ENCODE data around the gene SSH2. TPM values are rescaled to one million over a fixed set of nuclear protein-coding genes. Genes with fewer than 3 reads are reported as not detected.

SSH2 gene
- total RNA-seq, 1 donor from 2014 or later: 64.1 TPM

DNA sequence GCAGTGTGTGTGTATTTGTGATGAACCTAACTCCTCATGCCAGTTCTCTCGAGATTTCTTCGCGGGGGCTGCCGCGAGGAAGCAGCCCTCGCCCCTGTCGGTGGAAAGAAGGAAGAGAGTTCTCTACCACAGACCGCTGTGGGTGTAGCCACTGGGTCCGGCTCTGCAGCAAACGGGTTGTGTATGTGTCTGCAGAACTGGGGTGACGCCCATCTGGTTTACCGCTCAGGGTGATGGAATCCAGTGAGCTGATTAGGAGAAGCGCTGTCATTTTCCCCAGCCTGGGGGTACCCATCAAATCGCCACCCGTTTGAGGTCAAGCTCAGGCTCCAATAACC lies 315.0 kb downstream of the SSH2 start:
- intact Hi-C loops (cut with micrococcal nuclease): loop anchor here (1.0 to 5.0 kb wide), 5 partner anchors 26 to 317 kb away; partner anchors contain the start of genes GIT1, SSH2, TAOK1 and TP53I13

DNA sequence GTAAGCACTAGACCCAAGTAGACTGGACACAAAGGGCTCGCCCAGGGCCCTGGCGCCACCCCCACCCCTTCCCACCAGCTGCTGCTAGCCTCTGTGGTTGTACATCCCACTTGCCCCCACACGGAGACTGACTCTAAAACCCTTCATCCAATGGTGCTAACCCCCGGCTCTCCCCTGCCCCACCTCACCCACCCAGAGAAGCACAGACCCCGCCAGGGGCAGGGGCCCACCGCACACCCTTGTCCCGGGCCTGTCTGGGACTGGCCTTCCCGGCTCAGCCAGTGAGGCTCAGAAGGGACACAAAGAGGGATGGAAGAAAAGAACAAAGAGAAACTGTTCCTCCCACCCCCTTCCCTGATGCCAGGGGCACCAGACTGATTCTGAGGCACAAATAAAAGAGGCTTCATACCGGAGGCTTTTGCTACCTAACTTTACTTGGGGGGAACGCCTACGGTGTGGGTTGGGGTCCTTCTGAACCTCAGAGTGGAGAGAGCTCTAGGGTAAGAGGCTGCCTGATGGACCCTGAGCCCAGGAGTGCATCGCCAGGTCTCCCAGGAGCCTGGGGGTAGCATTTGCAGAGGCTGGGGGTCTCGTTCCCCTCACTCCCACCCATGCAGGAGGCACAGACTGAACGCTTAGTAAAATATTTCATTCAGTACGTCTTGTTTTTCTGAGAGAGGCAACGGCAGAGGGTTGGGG lies 315.5 kb downstream of the SSH2 start:
- intact Hi-C loops (cut with micrococcal nuclease): loop anchor here (1.0 to 5.0 kb wide), 5 partner anchors 25 to 318 kb away; partner anchors contain the start of genes GIT1, SSH2, TAOK1 and TP53I13

DNA sequence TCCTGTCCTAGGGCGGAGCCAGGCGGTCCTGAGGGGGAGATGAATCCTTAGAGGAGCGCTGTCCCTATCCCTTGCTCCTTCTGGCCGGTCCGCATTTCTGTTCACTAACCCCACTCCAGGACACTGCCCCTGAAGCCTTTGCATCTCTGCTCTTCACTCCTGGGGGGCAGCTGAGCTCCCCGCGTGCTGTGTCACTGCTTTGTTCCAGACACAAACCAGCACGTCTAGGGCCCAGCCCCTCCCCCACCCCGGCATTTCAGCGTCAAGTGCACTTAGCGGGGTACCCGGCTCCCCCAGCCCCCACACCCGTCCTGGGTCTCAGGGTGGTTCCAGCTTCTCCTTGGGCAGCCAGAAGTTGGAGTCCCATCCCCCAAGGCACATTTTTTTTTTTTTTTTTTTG lies 316.2 kb downstream of the SSH2 start:
- intact Hi-C loops (cut with micrococcal nuclease): loop anchor here (1.0 kb wide), 1 partner anchor 34 kb away; no protein-coding TSS in a partner anchor

DNA sequence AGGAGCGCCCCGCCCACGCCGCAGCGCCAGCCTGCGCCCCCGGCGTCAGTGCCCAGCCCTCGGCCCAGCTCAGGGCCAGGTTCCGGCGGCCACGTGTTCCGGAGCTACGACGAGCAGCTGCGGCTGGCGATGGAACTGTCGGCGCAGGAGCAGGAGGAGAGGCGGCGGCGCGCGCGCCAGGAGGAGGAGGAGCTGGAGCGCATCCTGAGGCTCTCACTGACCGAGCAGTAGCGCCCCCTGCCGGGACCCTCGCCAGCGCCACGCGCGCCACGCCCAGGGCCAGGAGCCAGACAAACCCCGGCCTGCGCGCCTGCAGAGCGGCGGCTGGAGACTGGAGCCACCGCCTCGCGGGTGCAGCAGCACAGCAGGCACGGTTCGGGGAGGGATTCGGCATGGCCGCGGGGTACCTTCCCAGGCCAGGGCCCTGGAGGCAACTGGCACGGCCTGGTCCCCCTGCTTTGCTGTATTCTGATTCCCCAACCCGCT lies 316.6 kb downstream of the SSH2 start:
- intact Hi-C loops (cut with micrococcal nuclease): loop anchor here (1.0 kb wide), 1 partner anchor 33 kb away; no protein-coding TSS in a partner anchor

DNA sequence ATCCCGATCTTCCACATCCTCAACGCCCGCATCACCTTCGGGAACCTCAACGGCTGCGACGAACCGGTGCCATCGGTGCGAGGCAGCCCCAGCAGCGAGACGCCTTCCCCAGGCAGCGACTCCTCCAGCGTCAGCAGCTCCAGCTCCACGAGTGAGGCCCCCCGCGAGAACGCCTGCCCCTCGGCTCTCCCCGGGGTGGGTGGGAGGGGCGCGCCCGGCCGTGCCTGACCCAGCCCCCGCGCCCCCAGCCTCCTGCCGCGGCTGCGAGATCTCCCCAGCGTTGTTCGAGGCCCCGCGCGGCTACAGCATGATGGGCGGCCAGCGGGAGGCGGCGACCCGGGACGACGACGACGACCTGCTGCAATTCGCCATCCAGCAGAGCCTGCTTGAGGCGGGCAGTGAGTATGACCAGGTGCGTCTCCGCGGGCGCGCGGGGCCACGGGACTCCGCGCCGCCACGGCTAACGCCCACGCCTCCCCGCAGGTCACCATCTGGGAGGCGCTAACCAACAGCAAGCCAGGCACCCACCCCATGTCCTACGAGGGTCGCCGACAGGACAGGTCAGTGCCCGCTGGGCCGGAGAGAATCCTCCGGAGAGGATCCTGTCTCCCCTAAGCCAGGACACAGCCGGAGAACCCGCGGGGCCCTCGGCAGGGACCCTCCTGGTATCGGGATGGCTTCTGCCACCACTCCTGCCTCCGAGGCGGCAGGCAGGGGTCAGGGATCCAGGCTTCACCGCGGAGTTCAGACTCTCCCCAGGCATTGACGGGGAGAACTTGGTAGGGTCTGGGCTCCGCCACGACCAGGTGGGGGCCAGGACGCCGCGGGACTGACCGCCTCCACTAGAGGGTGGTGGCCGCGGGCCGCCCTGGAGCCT lies 317.4 kb downstream of the SSH2 start:
- intact Hi-C loops (cut with micrococcal nuclease): loop anchor here (1.0 kb wide), 1 partner anchor 32 kb away; no protein-coding TSS in a partner anchor

DNA sequence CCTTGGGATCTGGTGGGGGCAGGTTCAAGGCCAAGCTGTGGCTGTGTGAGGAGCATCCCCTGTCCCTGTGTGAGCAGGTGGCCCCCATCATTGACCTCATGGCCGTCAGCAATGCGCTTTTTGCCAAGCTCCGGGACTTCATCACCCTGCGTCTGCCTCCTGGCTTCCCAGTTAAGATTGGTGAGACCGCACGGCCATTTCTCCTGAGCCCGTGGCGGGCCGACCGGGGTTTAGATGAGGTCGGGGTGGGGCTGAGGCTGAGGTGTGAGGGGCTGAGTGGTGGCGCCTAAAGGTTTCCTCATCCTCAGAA lies 318.0 kb downstream of the SSH2 start:
- intact Hi-C loops (cut with micrococcal nuclease): no loop called here

DNA sequence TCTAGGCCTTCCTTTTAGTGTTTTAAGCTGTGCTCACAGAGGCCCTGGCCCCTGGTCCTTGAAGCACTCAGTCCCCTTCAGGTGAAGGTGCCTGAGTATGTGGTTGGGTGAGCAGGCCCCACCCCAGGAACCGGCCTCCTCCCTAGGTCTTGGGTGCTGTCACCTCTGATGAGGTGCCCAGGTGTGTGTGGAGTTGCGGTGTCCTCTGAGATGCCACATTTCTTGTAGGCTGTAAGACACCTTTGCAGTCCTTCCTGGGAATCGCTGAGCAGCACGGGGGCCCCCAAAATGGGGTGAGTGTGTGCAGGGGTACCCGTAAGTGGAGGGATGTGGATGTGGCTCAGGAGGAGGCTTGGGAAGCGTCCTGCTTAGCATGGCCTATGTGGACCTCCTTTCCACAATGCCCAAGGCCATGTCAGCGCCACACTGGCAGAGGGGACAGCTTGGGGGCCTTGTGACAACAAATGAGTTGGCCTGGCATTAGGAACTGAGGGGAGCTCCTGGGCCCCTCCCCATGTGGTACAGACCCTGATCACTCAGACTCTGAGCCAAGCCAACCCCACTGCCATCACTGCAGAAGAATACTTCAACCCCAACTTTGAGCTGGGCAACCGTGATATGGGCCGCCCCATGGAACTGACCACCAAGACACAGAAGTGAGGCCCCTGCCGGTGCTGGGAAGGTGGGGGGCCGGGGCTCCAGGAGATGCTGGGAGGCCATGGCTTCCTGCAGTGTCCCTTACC lies 318.5 kb downstream of the SSH2 start:
- intact Hi-C loops (cut with micrococcal nuclease): no loop called here

DNA sequence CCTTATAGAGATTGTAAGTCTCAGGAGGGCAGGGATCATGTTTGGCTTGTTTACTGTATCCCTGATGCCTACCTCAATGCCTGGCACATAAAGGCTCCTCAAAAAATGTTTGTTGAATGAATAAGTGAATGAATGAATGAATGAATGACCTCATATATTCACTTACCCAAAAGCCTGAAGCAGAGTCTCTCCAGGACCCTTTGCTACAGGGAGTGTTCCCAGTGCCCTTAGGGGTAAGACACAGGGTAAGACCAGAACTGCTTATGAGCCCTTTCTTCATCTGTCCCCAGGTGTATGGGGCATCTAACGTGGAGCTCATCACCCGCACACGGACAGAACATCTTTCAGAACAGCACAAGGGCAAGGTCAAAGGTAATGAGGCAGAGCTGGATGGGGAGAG lies 319.6 kb downstream of the SSH2 start:
- intact Hi-C loops (cut with micrococcal nuclease): no loop called here

DNA sequence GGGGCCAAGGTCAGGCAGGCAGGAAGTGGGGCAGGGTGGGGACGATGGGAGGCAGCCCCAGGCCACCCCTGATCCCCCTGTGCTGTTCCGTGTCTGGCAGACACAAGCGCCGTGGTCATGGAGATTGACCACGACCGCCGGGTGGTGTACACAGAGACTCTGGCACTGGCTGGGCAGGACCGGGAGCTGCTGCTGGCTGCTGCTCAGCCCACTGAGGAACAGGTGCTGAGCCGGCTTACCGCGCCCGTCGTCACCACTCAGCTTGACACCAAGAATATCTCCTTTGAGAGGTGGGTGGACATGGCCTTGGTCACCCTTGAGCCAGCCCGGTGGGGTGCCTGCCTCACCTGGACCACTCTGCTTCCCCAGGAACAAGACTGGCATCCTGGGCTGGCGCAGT lies 321.0 kb downstream of the SSH2 start:
- intact Hi-C loops (cut with micrococcal nuclease): no loop called here

DNA sequence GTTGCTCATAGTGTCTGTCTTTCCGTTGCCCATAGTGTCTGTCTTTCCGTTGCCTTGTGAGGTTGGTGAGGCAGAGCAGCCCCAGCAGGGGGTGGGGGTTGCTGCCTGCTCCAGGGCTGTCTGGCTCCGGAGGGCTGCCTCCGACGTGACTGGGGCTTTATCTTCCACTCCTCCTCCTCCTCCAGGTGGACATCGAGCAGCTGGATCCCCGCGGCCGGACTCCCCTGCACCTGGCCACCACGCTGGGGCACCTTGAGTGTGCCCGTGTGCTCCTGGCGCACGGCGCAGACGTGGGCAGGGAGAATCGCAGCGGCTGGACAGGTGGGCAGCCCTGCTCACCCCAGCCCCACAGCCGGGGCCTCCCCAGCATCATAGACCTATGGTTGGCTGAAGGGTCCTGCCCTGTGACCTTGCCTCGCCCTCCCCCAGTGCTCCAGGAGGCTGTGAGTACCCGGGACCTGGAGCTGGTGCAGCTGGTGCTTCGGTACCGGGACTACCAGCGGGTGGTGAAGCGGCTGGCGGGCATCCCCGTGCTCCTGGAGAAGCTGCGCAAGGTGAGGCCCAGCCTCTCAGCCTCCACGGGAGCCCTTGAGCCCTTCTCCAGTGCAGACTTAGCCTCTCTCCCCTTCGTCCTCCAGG lies 322.4 kb downstream of the SSH2 start:
- intact Hi-C loops (cut with micrococcal nuclease): no loop called here

DNA sequence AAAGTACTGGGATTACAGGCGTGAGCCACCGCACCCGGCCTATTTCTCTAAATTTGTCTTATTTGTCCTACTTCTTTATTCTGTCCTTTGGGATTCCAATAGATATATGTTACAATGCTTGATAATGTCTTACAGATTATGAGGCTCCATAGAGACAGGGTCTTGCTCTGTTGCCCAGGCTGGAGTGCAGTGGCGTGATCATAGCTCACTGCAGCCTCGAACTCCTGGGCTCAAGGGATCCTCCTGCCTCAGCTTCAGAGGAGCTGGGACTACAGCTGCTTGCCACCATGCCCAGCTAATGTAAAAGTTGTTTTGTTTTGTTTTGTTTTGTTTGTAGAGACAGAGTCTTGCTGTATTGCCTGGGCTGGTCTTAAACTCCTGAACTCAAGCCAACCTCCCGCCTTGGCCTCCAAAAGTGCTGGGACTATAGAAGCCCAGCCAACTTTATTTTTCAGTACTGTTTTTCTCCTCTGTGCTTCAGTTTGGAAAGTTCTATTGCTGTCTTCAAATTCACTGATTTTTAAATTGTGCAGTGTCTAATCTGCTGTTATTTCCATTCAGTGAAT lies 326.8 kb downstream of the SSH2 start:
- intact Hi-C loops (cut with micrococcal nuclease): no loop called here

DNA sequence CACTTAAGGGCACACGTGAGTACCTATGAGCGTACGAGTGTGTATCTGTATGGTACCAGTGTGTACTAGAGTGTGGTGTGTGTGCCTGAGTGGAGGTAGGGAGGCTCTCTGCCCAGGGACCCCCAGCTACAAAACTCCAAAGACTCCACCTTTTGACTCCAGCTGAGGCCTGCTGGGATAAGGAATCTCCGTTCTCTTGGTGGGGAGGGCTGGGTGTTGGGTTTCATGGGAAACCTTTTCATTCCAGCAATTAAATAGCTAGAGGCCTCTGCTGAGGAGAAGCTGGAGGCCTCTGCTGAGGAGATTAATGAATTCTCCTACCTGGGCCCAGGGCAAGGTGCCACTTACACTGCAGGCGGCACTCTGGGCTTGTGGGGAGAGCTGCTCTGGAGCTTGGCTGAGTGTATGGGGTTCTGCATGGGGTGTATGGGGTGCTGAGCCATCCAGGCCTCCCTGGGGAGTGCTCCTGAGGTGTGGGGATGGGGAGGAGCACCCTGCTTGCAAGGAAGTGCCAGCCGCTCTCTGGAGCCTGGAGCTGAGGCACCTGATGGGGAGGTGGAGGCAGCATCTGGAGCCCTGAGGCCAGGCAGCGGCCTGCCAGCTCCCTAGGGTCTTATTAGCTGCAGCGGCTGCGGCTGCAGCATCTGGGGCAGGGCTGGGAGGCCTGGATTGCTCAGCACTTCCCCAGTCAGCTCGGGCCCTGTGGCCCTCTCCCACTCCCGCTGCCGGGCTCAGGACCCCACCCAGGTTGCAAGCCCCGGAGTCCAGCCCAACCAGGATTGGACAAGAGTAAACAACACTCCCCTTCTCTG lies 332.5 kb downstream of the SSH2 start:
- intact Hi-C loops (cut with micrococcal nuclease): no loop called here

DNA sequence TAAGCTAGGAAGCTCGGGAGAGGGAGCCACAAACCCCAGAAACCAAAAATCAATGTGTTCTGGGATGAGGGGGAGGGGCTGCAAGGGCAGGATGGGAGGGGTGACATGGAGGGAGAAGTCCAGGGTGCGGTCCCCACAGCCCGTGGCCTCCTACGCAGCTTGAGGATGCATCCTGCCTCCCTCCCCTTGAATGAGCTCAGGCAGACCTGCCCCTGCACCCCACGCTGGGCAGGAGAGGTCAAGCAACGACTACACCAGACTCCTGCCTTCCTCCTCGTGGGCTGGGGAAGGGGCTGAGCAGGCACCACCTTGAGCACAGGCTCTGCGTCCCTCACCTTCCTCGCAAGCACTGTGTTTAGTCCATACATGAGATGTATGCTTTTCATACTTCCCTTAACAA lies 333.2 kb downstream of the SSH2 start:
- intact Hi-C loops (cut with micrococcal nuclease): no loop called here

DNA sequence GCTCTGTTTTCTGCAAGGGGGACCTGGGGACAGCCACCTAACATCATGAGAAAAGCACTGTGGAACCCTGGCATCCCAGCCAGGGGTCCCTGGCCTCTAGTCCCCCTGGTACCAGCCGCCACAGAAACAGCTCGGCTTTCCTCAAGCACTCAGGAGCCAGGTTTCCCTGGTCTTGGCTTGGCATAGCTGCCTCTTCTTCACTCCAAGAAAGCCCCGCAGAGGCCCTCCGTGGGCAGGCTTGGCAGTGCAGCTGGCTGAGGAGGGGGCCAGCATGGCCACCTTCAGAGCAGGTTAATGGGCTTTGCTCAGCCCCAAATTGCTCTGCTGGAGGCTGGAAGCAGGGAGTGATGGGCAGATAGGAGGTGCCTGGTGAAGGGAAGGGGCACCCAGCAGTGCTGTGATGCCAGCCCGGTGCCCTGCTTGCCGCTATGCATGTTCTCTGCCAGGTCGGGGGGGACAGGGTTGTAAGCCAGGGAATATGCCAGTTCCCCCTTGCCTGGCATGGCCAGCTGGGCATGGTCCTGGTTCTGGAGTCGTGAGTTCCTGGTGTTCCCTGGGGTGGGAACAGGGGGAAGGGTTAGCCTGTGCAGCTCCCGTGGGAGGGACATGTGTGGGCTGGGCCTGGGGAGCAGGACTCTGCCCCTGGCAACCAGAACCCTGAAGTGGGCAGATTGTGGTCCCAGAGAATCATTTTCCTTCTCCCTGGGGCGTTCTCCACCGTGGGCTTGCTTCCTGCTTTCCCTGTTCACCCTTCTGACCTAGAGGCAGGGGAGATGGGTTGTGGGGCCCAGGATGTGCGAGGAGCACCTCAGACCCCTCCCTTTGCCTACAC lies 333.9 kb downstream of the SSH2 start:
- intact Hi-C loops (cut with micrococcal nuclease): no loop called here

DNA sequence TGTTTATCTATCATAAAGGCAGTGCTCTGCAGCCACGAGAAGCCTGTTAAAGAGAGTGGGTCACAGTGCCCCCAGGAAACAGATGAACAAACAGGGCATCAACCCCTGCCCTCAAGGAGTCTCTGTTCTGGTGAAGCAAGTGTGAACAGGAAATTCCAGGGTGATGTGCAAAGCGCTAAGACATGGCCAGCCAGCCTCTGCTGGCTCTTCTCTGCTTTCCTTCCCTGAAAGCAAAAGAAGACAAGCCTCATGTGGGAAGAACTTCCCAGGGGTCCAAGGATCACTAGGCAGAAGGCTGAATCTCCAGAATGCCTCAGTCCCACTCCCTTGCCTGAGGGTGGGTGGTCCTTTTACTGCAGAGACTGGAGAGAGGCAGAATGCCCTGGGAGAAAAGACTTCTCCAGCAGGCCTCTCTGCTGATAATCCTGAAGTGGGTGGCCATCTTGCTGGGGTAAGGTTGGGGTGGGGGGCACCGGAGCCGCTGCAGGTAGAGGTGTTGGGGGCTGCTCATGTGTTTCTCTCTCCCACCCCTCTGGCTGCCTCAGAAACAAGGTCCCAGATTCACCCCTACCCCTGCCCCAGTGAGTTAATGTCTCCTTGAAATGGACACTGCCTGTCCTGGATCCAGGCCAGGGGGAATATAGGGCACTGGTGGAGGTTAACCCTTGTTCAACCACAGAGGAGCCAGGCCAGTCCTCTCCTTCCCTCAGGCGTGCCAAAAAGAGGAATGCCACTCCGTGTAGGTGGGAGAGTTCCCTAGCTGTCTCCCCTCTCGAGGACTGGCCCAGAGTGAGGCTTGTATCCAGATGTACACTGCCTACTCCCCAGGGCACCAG lies 334.7 kb downstream of the SSH2 start:
- intact Hi-C loops (cut with micrococcal nuclease): no loop called here

DNA sequence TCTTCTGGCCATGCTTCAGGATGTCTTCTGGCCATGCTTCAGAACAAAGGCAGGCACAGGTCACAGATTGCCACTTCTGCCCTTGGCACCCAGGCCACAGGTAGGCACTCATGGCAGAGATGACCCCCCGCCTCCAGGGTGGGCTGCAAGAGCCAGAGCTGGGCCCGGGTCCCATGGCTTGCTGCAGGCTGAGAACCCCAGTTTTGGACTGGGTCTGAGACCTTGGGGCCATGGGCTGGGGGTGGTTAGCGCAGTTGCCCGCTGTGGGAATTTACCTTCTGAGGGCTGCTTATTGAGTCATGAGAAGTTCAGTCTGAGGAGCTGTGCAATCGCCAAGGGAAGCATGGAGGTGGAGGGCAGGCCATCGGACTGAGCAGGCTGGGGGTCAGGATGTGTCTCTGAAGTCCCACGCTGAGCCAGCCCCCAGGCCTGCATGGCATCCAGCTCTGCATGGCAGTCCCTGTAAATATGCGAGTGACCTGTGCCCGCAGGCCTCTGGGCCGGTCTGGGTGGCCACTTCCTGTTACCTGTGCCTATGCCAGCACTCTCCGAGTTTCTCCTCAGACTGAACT lies 335.4 kb downstream of the SSH2 start:
- intact Hi-C loops (cut with micrococcal nuclease): no loop called here

DNA sequence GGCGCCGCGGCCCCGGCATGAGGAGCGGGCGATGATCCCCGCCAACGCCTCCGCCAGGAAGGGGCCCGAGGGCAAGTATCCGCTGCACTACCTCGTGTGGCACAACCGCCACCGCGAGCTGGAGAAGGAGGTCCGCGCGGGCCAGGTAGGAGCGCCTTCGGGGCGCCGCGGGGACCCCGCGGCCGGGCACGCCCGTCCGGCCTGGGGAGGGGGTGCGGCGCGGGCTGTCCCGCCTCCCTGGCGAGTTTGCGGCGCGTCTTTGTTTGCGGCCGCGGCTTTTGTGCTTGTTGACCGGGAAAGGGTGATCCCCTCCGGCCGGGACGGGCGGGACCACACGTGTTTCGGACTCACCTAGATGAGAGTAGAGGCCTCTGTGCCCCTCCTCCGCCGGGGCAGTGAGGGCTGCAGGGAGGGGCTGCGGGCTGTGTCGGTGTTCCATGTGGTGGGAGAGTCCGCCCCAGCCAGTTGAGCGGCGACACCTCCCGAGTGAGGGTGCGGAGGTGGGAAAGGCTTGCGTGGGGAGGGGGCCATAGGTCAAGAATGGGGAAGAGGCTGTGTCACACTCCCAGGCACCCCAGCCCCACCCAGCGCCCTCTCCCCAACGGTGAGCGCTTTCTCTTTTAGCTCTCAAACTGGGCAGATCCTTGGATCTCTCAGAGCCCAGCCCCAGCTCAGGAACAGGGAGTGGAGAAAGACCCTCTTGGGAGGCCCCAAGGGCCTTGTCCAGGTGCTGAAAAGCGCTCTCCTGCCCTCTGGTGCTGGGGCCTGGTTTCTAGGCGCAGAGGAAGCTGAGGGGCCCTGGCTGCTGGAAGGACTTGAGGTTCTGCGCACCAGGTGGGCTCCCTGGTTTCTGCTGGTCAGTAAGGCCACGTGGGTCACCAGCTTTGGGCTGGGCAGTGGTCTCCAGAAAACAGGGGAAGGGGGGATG lies 336.2 kb downstream of the SSH2 start:
- intact Hi-C loops (cut with micrococcal nuclease): no loop called here
